ENCODE results near the gene NBAS. TPM values are rescaled to one million over a fixed set of nuclear protein-coding genes. Genes with fewer than 3 reads are reported as not detected.
"Not testable (repeated sequence)": the region's sequence is repeated elsewhere in the genome, so short reads cannot be mapped to it uniquely, and the experiment has no call there.

Gene NBAS
- total RNA-seq, 1 experiment from 2014 or later: 46.4 TPM

DNA sequence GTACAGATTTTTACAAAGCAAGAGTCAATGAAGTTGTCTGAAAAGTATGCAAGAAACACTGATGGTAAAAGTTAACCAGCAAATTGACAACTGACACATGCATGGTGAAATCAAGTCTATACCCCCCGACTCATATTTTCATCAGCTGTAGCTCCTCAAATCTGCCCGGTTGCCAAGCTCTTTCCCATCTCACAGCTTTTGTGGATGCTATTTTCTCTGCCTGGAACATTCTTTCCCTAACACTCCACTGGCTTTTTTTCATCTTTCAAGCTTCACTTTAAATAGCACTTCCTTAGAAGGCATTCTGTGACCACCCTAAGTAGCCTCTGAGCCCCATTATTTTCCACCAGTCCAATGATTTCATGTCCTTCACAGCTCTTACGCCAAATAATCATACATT is 18.1 kb downstream of the NBAS start:
- H3K27ac Mint-ChIP-seq (ENCODE audit: low read depth, unreplicated experiment): no peak overlapping the region
- no peaks in the 10 kb centered on the region for H3K9me3 Mint-ChIP-seq (ENCODE audit: unreplicated experiment)
- no peak for DNase-seq (ENCODE audit: unreplicated experiment)
- H3K36me3 Mint-ChIP-seq (ENCODE audit: insufficient read depth, unreplicated experiment): peaks cover 19% of the 10 kb centered on the region
- H3K4me3 Mint-ChIP-seq (ENCODE audit: unreplicated experiment): no peak overlapping the region
- ChIA-PET CTCF (no interaction called here), POLR2A (interaction anchor here (1.4 kb wide), 1 partner anchor 18 kb away, joined by 3 read pairs; the partner anchor contains the start of gene NBAS)
- intact Hi-C loops (cut with micrococcal nuclease): no loop called here
- H3K4me1 Mint-ChIP-seq (ENCODE audit: insufficient read depth, unreplicated experiment): no peaks in the 10 kb centered on the region
- no TSS peak for BruUV-seq (replicated peaks)
- TF ChIP-seq, protein P1, sequence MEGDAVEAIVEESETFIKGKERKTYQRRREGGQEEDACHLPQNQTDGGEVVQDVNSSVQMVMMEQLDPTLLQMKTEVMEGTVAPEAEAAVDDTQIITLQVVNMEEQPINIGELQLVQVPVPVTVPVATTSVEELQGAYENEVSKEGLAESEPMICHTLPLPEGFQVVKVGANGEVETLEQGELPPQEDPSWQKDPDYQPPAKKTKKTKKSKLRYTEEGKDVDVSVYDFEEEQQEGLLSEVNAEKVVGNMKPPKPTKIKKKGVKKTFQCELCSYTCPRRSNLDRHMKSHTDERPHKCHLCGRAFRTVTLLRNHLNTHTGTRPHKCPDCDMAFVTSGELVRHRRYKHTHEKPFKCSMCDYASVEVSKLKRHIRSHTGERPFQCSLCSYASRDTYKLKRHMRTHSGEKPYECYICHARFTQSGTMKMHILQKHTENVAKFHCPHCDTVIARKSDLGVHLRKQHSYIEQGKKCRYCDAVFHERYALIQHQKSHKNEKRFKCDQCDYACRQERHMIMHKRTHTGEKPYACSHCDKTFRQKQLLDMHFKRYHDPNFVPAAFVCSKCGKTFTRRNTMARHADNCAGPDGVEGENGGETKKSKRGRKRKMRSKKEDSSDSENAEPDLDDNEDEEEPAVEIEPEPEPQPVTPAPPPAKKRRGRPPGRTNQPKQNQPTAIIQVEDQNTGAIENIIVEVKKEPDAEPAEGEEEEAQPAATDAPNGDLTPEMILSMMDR (IDR thresholded peaks at IDR 0.05; ENCODE audit: unreplicated experiment): no peak
- H3K27me3 Mint-ChIP-seq (ENCODE audit: insufficient read depth, unreplicated experiment): no peaks in the 10 kb centered on the region

DNA sequence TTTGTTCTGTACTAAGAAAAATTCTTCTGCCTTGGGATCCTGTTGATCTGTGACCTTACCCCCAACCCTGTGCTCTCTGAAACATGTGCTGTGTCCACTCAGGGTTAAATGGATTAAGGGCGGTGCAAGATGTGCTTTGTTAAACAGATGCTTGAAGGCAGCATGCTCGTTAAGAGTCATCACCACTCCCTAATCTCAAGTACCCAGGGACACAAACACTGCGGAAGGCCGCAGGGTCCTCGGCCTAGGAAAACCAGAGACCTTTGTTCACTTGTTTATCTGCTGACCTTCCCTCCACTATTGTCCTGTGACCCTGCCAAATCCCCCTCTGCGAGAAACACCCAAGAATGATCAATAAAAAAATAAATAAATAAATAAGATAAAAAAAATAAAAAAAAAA is 18.9 kb downstream of the NBAS start:
- DNase-seq (ENCODE audit: unreplicated experiment); CTCF ChIA-PET; H3K27ac Mint-ChIP-seq (ENCODE audit: low read depth, unreplicated experiment); H3K9me3 Mint-ChIP-seq (ENCODE audit: unreplicated experiment); intact Hi-C loops (cut with micrococcal nuclease); H3K27me3 Mint-ChIP-seq (ENCODE audit: insufficient read depth, unreplicated experiment); BruUV-seq (replicated peaks); H3K4me3 Mint-ChIP-seq (ENCODE audit: unreplicated experiment); H3K4me1 Mint-ChIP-seq (ENCODE audit: insufficient read depth, unreplicated experiment); POLR2A ChIA-PET: not testable (repeated sequence)
- peaks cover 19% of the 10 kb centered on the region for H3K36me3 Mint-ChIP-seq (ENCODE audit: insufficient read depth, unreplicated experiment)

DNA sequence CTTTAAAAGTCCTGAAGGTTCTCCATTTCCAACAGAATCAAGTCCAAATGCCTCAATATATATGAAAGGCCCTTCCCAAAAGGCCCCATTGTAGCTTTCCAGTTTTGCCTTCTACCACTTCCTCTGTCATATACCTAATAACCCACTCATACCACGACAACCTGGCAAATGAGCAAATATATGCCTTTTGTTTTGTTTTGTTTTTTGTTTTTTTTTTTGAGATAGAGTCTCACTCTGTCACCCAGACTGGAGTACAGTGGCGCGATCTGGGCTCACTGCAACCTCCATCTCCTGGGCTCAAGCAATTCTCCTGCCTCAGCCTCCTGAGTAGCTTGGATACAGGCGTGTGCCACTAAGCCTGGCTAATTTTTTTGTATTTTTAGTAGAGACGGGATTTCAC is 20.6 kb downstream of the NBAS start:
- H3K27ac Mint-ChIP-seq (ENCODE audit: low read depth, unreplicated experiment); intact Hi-C loops (cut with micrococcal nuclease); POLR2A ChIA-PET; H3K9me3 Mint-ChIP-seq (ENCODE audit: unreplicated experiment); H3K4me1 Mint-ChIP-seq (ENCODE audit: insufficient read depth, unreplicated experiment); BruUV-seq (replicated peaks); H3K27me3 Mint-ChIP-seq (ENCODE audit: insufficient read depth, unreplicated experiment); H3K4me3 Mint-ChIP-seq (ENCODE audit: unreplicated experiment); DNase-seq (ENCODE audit: unreplicated experiment): not testable (repeated sequence)
- H3K36me3 Mint-ChIP-seq (ENCODE audit: insufficient read depth, unreplicated experiment): peaks cover 21% of the 10 kb centered on the region
- CTCF ChIA-PET: interaction anchor here (0.7 kb wide), 1 partner anchor 37 kb away, joined by 5 read pairs; no protein-coding TSS in a partner anchor

DNA sequence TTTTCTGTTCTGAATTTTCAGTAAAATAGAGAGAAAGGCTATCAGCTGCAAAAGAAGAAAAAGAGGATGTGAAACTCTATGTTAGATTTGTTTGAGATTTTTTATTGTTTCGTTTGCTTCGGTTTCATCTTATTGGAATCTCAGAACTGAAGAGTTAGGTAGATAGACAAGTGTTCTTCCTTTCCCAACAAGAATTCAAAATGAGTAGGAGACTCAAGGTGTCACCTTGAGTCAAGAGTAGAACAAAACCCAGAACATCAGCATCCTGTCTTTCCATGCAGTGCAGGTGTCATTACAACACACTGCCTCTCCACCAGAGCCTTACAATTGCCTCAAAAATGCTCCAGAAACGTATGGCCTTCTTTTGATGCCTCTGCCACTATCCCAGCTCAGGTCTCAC is 21.1 kb downstream of the NBAS start:
- Mint-ChIP-seq H3K27me3 (ENCODE audit: insufficient read depth, unreplicated experiment) (no peaks in the 10 kb centered on the region), H3K36me3 (ENCODE audit: insufficient read depth, unreplicated experiment) (peaks cover 21% of the 10 kb centered on the region)

DNA sequence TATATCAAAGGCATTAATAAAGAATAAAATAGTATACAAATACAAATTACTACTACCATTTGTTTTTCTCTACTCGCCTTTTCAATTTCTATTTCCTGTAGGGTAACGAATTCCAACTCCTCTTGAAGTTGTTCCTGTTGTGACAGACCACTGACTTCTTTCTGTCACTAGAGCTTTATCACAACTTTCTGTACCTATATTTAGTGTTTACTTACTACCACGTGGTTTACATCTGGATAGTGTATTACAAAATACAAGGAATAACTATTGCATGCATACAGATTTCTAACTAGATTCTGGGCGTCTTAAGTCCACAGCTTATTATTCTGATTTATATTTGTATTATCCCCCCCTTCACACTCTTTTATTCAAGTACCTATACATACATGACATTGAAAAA is 22.3 kb downstream of the NBAS start:
- no peaks in the 10 kb centered on the region for H3K27me3 Mint-ChIP-seq (ENCODE audit: insufficient read depth, unreplicated experiment)
- no peaks in the 10 kb centered on the region for H3K4me1 Mint-ChIP-seq (ENCODE audit: insufficient read depth, unreplicated experiment)

More for the DNA sequence above, 21.1 kb downstream of the NBAS start:
- no peak overlapping the region for H3K4me3 Mint-ChIP-seq (ENCODE audit: unreplicated experiment)
- H3K9me3 Mint-ChIP-seq (ENCODE audit: unreplicated experiment): no peaks in the 10 kb centered on the region
- TF ChIP-seq, protein P1 (IDR thresholded peaks at IDR 0.05; ENCODE audit: unreplicated experiment): no peak
- no peak for DNase-seq (ENCODE audit: unreplicated experiment)
- CTCF ChIA-PET: interaction anchor here (0.7 kb wide), 2 partner anchors 37 to 1111 kb away, joined by 3 to 5 read pairs; no protein-coding TSS in a partner anchor
- H3K27ac Mint-ChIP-seq (ENCODE audit: low read depth, unreplicated experiment): no peak overlapping the region
- POLR2A ChIA-PET: no interaction called here
- BruUV-seq (replicated peaks): no TSS peak
- no peaks in the 10 kb centered on the region for H3K4me1 Mint-ChIP-seq (ENCODE audit: insufficient read depth, unreplicated experiment)
- intact Hi-C loops (cut with micrococcal nuclease): no loop called here

More for the DNA sequence above, 22.3 kb downstream of the NBAS start:
- intact Hi-C loops (cut with micrococcal nuclease): no loop called here
- H3K4me3 Mint-ChIP-seq (ENCODE audit: unreplicated experiment): no peak overlapping the region
- TF ChIP-seq, protein P1 (IDR thresholded peaks at IDR 0.05; ENCODE audit: unreplicated experiment): no peak
- no peak overlapping the region for H3K27ac Mint-ChIP-seq (ENCODE audit: low read depth, unreplicated experiment)
- POLR2A ChIA-PET: no interaction called here
- no TSS peak for BruUV-seq (replicated peaks)
- no peaks in the 10 kb centered on the region for H3K9me3 Mint-ChIP-seq (ENCODE audit: unreplicated experiment)
- peaks cover 23% of the 10 kb centered on the region for H3K36me3 Mint-ChIP-seq (ENCODE audit: insufficient read depth, unreplicated experiment)
- no peak for DNase-seq (ENCODE audit: unreplicated experiment)
- CTCF ChIA-PET: interaction anchor here (0.6 to 0.8 kb wide), 2 partner anchors 8 to 141 kb away, joined by 3 read pairs; no protein-coding TSS in a partner anchor

All from MCF 10A (cell line).